MV-4-11 (cell line): ENCODE measurements around the gene PPP1R13B.
"Not testable (repeated sequence)": the region's sequence is repeated elsewhere in the genome, so short reads cannot be mapped to it uniquely, and the experiment has no call there.

Experiments
- DNase-seq: peaks from one replicate; lab custom pipeline; 2025; lab: John Stamatoyannopoulos, UW

PPP1R13B gene

DNA sequence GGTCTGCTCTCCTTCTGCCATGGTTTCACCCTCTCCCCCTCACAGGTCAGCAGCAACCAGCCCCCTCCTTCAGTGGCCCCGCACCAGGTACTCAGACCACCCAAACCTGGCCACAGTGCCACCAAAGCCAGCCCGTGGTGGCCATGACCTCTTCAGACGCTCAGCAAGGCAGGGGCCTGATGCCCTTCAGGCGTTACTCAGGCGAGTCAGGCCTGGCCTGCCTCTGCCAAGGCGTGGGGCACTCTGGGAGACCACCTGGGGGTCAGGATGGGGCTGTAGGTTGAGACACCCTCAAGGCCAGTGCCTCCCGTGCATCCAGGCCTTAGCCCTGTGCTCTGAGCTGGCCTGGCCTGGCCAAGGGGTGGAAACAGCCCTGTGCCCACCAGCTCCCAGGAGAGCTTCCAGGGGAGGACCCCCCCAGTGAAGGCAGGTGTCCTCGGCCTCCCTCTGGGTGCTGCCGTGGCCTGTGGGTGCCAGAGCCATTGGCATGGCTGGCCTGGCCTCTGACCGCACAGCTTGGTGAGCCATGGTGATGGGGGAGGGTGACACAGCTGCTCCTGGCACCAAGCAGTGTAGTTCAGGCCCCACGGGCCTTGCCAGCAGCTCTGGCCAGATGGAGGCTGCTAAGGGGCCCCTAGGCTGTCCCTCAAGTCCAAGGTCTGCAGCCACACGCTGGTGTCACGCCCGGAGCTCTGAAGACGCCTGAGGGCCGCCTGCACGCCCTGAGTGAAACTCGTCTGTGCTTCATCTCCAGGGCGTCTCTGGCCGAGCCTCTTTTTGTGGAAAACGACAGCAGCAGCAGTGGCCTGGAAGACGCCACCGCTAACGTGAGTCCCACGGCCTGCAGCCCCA is 147.2 kb downstream of the PPP1R13B start:
- DNase-seq: no peak

- no peak for DNase-seq
Observed at GRCh38 chr14:103699261-103699661, 148.1 kb downstream of the PPP1R13B start.

DNA sequence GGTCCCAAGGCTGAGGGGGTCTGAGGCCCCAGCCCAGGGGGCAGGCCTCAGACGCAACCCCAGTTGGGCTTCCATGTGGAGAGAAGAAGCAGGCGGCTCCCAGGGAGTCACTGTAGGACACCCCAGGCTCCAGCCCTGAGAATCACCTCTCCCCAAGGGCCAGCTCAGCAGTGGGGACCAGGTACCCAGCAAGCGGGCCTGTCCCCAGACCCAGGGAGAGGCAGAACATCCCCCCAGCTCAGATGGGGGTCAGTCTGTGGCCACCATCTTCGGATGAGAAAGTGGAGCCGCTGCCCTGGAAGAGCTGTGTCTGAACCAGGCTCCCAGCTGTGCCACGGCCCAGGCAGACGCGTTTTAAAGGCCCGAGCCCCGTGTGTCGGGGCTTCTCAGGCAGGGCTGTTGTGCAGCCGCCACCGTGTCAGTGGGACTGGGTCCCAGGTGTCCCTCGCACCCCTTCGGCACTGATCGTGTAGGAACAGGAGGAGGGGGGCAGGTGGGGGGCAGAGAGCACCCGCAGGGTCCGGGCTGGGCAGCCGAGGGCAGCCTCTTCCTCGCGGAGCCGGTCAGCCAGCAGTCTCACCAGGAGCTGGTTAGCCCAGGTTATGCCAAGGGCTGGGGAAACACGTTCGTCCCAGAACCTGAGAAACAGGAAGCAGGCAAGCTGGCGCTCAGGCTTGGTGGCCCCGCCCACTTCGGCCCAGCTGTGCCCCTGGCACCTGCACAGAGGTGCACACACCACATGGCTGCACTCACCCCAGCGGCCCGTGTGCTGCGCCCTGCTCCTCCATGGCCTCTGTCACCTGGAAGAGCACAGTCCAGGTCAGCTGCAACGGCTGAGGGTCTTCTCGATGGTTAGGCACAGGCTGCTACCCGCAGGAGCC is 148.8 kb downstream of the PPP1R13B start:
- DNase-seq: no peak

GRCh38 chr14:103697603-103698379 is 149.6 kb downstream of the PPP1R13B start:
- no peak for DNase-seq

DNA sequence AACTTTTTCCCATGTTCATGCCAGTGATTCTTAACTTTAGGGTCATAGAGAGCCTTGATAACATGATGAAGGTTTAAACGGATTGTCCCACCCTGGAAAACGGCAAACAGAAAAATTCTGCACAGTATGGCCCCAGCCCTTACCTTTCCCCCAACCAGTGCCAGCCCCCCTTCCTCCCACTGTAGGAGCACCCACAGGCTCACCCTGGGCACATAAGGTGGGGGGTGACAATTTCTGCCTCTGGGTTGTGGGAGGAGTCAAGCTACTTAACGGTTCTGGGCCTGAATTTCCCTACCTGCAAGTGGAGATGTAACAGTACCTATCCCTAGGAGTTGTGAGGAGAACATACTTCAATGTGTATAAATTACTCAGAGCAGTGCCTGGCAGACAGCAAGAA is 150.2 kb downstream of the PPP1R13B start:
- DNase-seq: no peak

DNA sequence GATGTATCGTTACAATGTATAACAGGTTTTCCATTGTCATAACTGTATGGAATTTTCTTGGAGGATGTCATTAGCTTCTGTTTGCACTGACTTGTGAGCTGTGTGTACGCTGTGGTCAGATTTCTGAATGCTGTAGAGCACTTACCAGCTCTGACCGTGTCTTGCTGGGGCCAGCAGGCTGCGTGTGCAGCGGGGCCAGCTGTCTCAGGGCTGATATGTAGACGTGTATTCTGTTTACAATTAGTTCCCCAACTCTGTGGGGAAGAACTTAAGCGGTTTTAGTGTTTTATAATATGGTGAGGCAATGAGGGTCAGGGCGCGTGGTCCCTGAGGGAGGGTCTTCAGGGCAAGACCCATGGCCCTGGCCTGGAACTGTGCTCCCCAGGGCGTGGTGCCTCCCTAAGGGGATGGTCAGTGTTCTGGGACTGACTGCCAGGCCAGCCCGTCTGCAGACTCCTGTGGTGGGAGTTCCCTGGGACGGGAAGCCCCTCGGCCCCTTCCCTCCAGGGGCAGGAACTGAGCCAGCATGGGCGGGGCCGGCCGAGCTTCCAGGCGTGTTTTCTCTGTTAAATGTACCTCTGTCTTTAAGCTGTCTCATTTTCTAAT is 150.8 kb downstream of the PPP1R13B start:
- no peak for DNase-seq

DNA sequence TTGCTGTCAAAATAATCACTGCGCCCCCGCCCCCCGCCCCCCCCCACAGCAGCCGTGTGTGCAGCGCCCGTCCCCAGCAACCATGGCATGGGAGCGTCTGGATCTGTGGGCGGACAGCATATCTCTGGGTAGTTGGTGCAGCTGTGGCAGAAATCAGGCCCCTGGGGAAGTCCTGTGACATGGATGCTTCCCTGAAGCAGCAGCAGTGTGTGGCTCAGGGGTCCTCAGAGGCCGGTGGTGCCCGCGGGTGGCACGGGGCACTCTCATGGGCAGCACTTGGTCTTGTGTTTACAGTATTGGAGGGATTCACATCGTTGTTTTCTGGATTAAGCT is 151.3 kb downstream of the PPP1R13B start:
- DNase-seq: no peak

GRCh38 chr14:103695296-103696069 is 151.9 kb downstream of the PPP1R13B start:
- DNase-seq: no peak

- DNase-seq: no peak
Observed at GRCh38 chr14:103694572-103695026, 152.8 kb downstream of the PPP1R13B start.

- DNase-seq: no peak
Observed at GRCh38 chr14:103693515-103693914, 153.9 kb downstream of the PPP1R13B start.

DNA sequence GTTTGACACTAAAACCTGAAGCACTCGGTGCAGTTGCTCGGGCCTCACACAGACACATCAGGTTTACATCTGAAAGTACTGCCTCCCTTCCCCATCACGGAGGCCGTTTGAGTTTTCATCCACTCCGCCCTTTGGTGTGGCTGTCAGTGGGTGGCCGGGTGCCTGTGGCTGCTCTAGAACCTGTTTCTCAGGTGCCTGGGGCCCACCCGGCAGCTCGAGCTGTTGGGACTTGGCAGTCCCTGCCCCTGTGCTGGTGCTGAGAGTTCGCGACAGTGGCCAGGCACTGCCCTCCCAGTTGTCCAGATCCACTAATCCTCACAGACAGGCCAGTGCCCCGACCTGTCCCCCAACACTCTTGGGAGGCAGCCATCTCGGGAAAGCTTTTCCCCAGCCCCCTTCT is 154.5 kb downstream of the PPP1R13B start:
- no peak for DNase-seq

DNA sequence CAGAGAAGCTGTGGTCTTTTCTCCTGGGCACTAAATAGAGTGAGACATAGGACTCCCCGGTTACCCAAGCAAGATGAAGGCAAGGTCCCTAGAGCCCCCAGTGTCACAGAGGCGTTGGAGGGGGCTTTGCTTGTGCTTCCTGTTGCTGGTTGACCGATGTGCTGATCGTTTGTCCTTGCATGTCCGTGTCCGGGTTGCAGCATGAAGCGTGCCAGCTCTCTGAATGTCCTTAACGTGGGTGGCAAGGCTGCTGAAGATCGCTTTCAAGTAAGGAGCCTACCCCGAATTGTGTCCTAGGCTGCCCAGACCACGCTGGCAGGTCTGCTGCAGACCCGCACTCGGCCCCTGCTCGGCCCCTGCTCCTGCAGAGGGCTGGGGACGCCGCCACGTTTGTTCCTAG is 155.2 kb downstream of the PPP1R13B start:
- DNase-seq: no peak

DNA sequence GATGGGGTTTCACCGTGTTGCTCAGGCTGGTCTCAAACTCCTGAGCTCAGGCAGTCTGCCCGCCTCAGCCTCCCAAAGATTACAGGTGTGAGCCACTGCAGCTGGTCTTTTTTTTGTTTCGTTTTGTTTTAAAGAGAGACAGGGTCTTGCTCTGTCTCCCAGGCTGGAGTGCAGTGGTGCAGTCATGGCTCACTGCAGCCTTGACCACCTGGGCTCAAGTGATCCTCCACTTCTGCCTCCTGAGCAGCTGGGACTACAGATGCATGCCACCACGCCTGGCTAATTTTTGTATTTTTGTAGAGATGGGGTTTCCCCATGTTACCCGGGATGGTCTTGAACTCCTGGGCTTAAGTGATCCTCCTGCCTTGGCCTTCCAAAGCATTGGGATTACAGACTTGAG is 155.7 kb downstream of the PPP1R13B start:
- DNase-seq: not testable (repeated sequence)

DNA sequence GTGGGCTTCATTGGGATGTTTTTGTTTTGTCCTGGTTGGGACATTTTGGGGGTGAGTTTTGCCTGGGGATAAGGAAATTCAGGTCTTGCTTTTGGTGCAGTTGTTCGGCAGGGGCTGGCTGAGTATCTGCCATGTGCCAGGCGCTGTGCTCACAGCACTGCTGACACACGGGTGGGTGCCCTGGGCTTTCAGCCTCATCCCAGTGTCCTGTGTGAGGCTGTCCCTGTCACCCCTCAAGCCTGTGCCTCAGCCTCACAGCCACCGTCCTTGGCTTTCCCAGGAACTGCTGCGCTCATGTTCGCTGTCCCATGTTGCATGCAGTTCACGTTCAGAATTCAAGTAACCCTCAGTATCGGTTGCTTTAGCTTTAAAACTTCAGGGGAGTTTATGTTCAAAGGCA is 157.0 kb downstream of the PPP1R13B start:
- no peak for DNase-seq

- DNase-seq: no peak
Observed at GRCh38 chr14:103688906-103689902, 158.2 kb downstream of the PPP1R13B start.

DNA sequence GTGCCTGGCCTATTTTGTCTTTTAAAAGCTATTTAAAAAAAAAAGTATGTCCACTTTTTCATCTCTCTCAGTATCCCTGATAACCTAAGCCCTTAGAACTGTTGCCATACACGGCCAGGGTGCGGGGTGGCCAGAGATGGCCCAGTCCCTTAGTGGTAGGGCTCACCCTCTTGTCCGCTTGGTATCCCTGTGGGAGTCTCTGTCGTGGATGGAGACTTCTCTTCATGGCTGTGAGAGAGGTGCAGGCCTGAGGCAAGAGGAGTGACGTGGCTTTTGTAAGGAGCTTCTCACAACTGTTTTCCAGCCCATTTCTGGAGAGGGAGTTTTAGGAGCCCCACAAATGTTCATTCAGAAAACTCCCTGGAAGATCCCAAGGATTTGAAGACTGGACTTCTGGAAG is 158.9 kb downstream of the PPP1R13B start:
- DNase-seq: no peak

GRCh38 chr14:103687712-103688111 is 159.7 kb downstream of the PPP1R13B start:
- no peak for DNase-seq

DNA sequence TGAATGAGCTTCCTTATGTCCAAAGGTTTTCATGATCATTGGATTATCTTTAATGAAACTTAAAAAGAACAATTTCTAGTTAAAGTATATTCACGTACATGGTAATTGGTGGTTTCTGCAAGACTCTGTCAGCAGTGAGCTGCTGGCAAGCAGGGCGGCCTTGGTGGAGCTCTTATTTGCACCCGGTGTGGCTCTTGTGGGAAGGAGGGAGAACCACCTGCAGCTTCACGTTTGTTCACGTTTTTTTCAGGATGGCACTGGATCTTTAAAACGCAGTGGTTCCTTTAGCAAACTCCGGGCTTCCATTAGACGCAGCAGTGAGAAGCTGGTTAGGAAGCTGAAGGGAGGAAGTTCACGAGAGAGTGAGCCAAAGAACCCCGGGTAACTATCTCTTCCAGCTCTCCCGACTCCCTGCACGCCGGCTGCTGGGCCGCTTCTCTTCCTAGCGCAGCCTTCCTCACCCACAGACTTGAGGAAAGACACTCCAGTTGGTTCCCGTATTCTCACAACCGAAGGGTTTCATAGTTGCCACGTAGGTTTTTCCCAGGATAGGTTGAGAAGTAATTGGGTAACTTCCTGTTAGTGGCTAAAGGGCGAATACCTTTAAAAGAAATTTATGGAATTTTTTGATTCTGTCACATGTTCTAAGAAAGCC is 160.4 kb downstream of the PPP1R13B start:
- DNase-seq: no peak
